T-cell (primary cell): ENCODE measurements around the gene CPZ. TPM values are rescaled to one million over a fixed set of nuclear protein-coding genes. Genes with fewer than 3 reads are reported as not detected.

Experiments
- ATAC-seq, 4 experiments: fragments of 200-7000 bp in 3 of 4; fragments of 150-1000 bp in 1 of 4; cut with Tn5 transposase; replicated peaks in 1 of 4; 1 replicate in 3 of 4; 2 replicates in 1 of 4; pipeline ENCODE4 v1.10.0; 2021; ENCODE audit warnings: moderate library complexity in 3 of 4, mild to moderate bottlenecking in 2 of 4, moderate number of reproducible peaks in 1 of 4
- CTCF ChIA-PET, 2 donors: fragments of 300-600 bp; sonication (Branson Sonifier 250); formaldehyde crosslinking; loops; one replicate each; lab custom pipeline; 2022; ENCODE audit warnings: antibody characterized with exemption in 2 of 2; lab: Charles Lee
- POLR2A ChIA-PET, 2 donors: fragments of 300-600 bp; sonication (Branson Sonifier 250); formaldehyde crosslinking; loops; one replicate each; lab custom pipeline; 2022; ENCODE audit warnings: antibody characterized with exemption in 2 of 2; lab: Charles Lee
- DNase-seq, 35 experiments: peaks; one replicate each; pipeline versions ENCODE4 v3.0.0 to v3.0.0-alpha.2; 2013 to 2023
- H3K27ac ChIP-seq: one replicate; pipeline ENCODE4 v1.5.1; 2013; ENCODE audit warnings: low read length
- H3K27me3 ChIP-seq, 2 experiments: replicated peaks in 1 of 2; 1 replicate in 1 of 2; 2 replicates in 1 of 2; pipeline versions ENCODE4 v1.6.1 to v1.7.0; 2013; ENCODE audit warnings: low read length in 1 of 2, mixed read lengths in 1 of 2; ENCODE audit not compliant: control insufficient read depth in 2 of 2, insufficient read depth in 2 of 2; ENCODE audit errors: extremely low read depth in 1 of 2
- H3K36me3 ChIP-seq, 2 donors: 1 replicate in 1 of 2; 2 replicates in 1 of 2; pipeline versions ENCODE4 v1.6.1 to v1.7.0; 2013; ENCODE audit warnings: low read length in 1 of 2; ENCODE audit not compliant: control insufficient read depth in 2 of 2, insufficient read depth in 1 of 2; ENCODE audit errors: extremely low read depth in 1 of 2
- H3K4me1 ChIP-seq, 2 experiments: 1 replicate in 1 of 2; 2 replicates in 1 of 2; pipeline versions ENCODE4 v1.6.1 to v1.7.0; 2013; ENCODE audit warnings: low read length in 2 of 2, mixed read lengths in 1 of 2; ENCODE audit not compliant: insufficient read depth in 2 of 2, control insufficient read depth in 1 of 2; ENCODE audit errors: extremely low read depth in 1 of 2
- H3K4me3 ChIP-seq, 2 donors: 1 replicate in 1 of 2; 2 replicates in 1 of 2; pipeline versions ENCODE4 v1.5.1 to v1.7.0; 2013; ENCODE audit warnings: mild to moderate bottlenecking in 2 of 2, low read length in 1 of 2, moderate library complexity in 1 of 2; ENCODE audit not compliant: control insufficient read depth in 1 of 2; ENCODE audit errors: extremely low read depth in 1 of 2
- H3K9me3 ChIP-seq: 2 replicates; pipeline ENCODE4 v1.7.0; 2013
- H3K27ac Mint-ChIP-seq, 2 donors: one replicate each; pipeline ENCODE4 v1.8.0; 2020 to 2021; ENCODE audit warnings: mild to moderate bottlenecking in 2 of 2, mixed read lengths in 2 of 2
- H3K27me3 Mint-ChIP-seq, 2 donors: one replicate each; pipeline ENCODE4 v1.8.0; 2021 to 2022; ENCODE audit warnings: mixed read lengths in 2 of 2
- H3K36me3 Mint-ChIP-seq: one replicate; pipeline ENCODE4 v1.8.0; 2021; ENCODE audit warnings: mixed read lengths
- H3K4me1 Mint-ChIP-seq, 3 donors: one replicate each; pipeline ENCODE4 v1.8.0; 2020 to 2022; ENCODE audit warnings: mixed read lengths in 3 of 3, mild to moderate bottlenecking in 1 of 3
- H3K4me3 Mint-ChIP-seq, 3 donors: one replicate each; pipeline ENCODE4 v1.8.0; 2020 to 2022; ENCODE audit warnings: mild to moderate bottlenecking in 3 of 3, mixed read lengths in 3 of 3, moderate library complexity in 3 of 3
- H3K9me3 Mint-ChIP-seq, 3 donors: one replicate each; pipeline ENCODE4 v1.8.0; 2020 to 2022; ENCODE audit warnings: mixed read lengths in 3 of 3
- WGBS: methylation state at CpG from one replicate; pipeline ENCODE4 v1.1.5; 2013; ENCODE audit warnings: missing lambda C conversion rate; ENCODE audit not compliant: insufficient coverage; 5-methylcytosine and 5-hydroxymethylcytosine counted together
- total RNA-seq, 35 experiments: library from RNA in 6 of 35; stranded (reverse) in 6 of 35; fragments of 120-200 nt in 1 of 35; gene quantifications; one replicate each; pipeline versions ENCODE4 v1.2.1 to v1.2.4 and lab custom pipeline; 2013 to 2026

Gene CPZ
- total RNA-seq, 5 donors from 2014 or later (not counting 1 experiment from before 2014, with no cell fraction given), result 0.18 to 0.32 TPM; not detected in 3

- H3K27ac ChIP-seq, result no peak overlapping the region
Observed at GRCh38 chr4:8600686-8601085, 8.1 kb downstream of the CPZ start.

DNA sequence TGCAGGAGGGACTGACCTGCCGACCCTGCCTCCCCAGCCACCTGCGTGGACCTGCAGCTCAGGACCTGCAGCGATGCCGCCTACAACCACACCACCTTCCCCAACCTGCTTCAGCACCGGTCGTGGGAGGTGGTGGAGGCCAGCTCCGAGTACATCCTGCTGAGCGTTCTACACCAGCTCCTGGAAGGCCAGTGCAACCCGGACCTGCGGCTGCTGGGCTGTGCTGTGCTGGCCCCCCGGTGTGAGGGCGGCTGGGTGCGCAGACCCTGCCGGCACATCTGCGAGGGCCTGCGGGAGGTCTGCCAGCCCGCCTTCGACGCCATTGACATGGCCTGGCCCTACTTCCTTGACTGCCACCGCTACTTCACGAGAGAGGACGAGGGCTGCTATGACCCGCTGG, 8.5 kb downstream of the CPZ start:
- ChIA-PET POLR2A (no interaction called here), CTCF (no interaction called here)
- Histone ChIP-seq H3K27me3 (peaks cover 0 to 23% of the 10 kb centered on the region in 2 experiments), H3K27ac (no peak overlapping the region), H3K9me3 (no peaks in the 10 kb centered on the region), H3K4me1 (no peaks in the 10 kb centered on the region), H3K4me3 (no peak overlapping the region), H3K36me3 (no peaks in the 10 kb centered on the region)
- Mint-ChIP-seq H3K4me3 (no peak overlapping the region), H3K4me1 (no peaks in the 10 kb centered on the region), H3K9me3 (no peaks in the 10 kb centered on the region), H3K27me3 (peaks cover 0 to 8% of the 10 kb centered on the region in 2 donors), H3K36me3 (no peaks in the 10 kb centered on the region), H3K27ac (no peak overlapping the region)
- ATAC-seq (no peak), DNase-seq (no peak)
- 92% methylated on average over 21 of the region's 23 CpGs for WGBS

More at GRCh38 chr4:8600686-8601085, 8.1 kb downstream of the CPZ start:
- Histone ChIP-seq H3K36me3 (no peaks in the 10 kb centered on the region), H3K4me1 (no peaks in the 10 kb centered on the region), H3K4me3 (no peak overlapping the region), H3K9me3 (no peaks in the 10 kb centered on the region), H3K27me3 (peaks cover 0 to 23% of the 10 kb centered on the region in 2 experiments)
- H3K27ac Mint-ChIP-seq, result no peak overlapping the region
- H3K36me3 Mint-ChIP-seq, result no peaks in the 10 kb centered on the region
- H3K9me3 Mint-ChIP-seq, result no peaks in the 10 kb centered on the region
- H3K4me3 Mint-ChIP-seq, result no peak overlapping the region
- 92% methylated on average over 10 of the region's 12 CpGs for WGBS
- no peaks in the 10 kb centered on the region for H3K4me1 Mint-ChIP-seq
- ATAC-seq (no peak), DNase-seq (no peak)
- POLR2A ChIA-PET, result no interaction called here
- H3K27me3 Mint-ChIP-seq, result peaks cover under 1 to 9% of the 10 kb centered on the region in 2 donors
- CTCF ChIA-PET, result no interaction called here

DNA sequence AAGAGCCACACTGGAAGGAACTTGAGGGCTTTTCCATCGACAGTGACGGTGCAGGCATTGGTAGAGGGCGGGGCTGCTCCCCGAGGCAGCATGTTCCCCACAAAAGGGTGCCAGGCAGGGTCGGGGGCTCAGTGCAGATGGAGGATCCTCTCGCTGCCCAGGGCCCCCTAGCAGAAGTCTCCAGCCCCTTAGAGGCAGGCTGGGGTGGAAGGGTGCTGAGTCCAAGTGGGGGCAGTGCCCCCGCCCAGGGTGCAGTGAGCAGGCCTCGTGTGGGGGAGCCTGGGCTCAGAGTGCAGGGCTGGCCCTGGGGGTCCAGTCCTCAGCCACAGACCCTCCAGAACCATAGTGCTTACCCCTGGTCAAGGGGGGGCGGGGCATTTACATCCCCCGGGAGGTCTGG, 9.0 kb downstream of the CPZ start:
- POLR2A ChIA-PET, result no interaction called here
- H3K27ac Mint-ChIP-seq, result no peak overlapping the region
- WGBS, result 58% methylated on average over 5 of the region's 10 CpGs
- H3K9me3 Mint-ChIP-seq, result no peaks in the 10 kb centered on the region
- H3K36me3 Mint-ChIP-seq, result no peaks in the 10 kb centered on the region
- H3K4me1 ChIP-seq, result no peaks in the 10 kb centered on the region
- H3K9me3 ChIP-seq, result no peaks in the 10 kb centered on the region
- H3K27me3 Mint-ChIP-seq, result peaks cover 0 to 8% of the 10 kb centered on the region in 2 donors
- H3K4me3 Mint-ChIP-seq, result no peak overlapping the region
- H3K4me3 ChIP-seq, result no peak overlapping the region
- ATAC-seq (peak in 1 of 4 experiments; percentile 17), DNase-seq (no peak)
- H3K4me1 Mint-ChIP-seq, result no peaks in the 10 kb centered on the region
- CTCF ChIA-PET, result no interaction called here
- peaks cover 0 to 22% of the 10 kb centered on the region in 2 experiments for H3K27me3 ChIP-seq
- H3K27ac ChIP-seq, result no peak overlapping the region
- H3K36me3 ChIP-seq, result no peaks in the 10 kb centered on the region

DNA sequence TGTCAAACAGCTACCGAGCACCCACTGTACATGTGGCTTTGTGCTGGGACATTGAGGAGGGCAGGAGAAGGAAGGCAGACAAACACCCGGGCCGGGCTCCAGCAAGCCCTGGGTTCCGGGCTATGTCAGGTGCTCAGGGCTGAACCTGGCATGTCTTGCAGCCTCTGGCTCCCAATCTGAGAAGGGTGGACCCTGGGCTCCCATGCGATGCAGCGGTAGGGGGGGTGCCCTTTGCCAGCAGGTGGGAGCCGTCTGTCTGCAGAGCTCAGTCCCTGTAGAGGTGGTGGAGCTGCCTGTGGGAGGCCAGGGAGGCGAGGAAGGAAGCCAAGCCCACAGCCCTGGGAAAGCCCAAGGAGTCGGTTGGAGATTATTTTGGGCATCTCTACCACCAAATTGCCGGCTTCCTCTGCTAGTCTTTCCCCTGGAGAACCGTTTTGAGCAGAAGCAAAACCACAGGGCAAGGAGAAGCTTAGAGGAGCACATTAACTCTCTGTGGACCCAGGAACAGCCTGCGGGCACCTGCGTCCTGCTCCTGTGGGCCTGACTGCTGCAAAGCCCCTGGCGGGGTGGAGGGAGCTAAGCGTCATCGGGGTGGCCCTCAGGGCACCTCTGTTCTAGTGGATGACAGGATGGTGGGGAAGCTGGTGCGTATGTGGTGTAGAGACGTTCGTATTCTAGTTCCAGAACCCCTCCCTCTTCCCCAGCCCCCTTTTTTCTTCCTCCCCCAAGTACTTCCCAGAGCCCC, 10.3 kb downstream of the CPZ start:
- H3K36me3 ChIP-seq, result no peaks in the 10 kb centered on the region
- ChIA-PET POLR2A (no interaction called here), CTCF (no interaction called here)
- no peak overlapping the region for H3K27ac Mint-ChIP-seq
- H3K9me3 ChIP-seq, result no peaks in the 10 kb centered on the region
- no peak overlapping the region for H3K27ac ChIP-seq
- WGBS, result 52% methylated on average over 6 of the region's 19 CpGs
- H3K4me1 Mint-ChIP-seq, result no peaks in the 10 kb centered on the region
- no peak overlapping the region for H3K4me3 Mint-ChIP-seq
- no peak overlapping the region for H3K4me3 ChIP-seq
- peaks cover 0 to 31% of the 10 kb centered on the region in 2 experiments for H3K27me3 ChIP-seq
- no peaks in the 10 kb centered on the region for H3K36me3 Mint-ChIP-seq
- DNase-seq (no peak), ATAC-seq (no peak)
- peaks cover 0 to 8% of the 10 kb centered on the region in 2 donors for H3K27me3 Mint-ChIP-seq
- peaks cover 0 to 6% of the 10 kb centered on the region in 2 experiments for H3K4me1 ChIP-seq
- no peaks in the 10 kb centered on the region for H3K9me3 Mint-ChIP-seq

DNA sequence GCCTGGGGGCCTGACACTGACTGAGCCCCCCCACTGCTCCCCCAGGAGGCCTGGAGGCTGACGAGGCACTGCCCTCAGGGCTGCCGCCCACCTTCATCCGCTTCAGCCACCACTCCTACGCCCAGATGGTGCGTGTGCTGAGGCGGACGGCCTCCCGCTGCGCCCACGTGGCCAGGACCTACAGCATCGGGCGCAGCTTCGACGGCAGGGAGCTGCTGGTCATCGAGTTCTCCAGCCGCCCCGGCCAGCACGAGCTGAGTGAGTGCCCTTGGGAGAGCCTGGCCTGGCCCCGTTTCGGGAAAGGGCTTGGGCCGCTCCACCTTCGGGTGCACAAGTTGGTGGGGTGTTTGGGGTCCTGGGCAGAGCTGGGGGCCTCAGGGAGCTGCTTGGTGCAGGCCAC, 11.4 kb downstream of the CPZ start:
- Histone ChIP-seq H3K9me3 (no peaks in the 10 kb centered on the region), H3K27ac (no peak overlapping the region), H3K4me3 (no peak overlapping the region), H3K36me3 (no peaks in the 10 kb centered on the region), H3K4me1 (peaks cover 0 to 6% of the 10 kb centered on the region in 2 experiments), H3K27me3 (peaks cover 0 to 30% of the 10 kb centered on the region in 2 experiments)
- no peaks in the 10 kb centered on the region for H3K9me3 Mint-ChIP-seq
- no peaks in the 10 kb centered on the region for H3K4me1 Mint-ChIP-seq
- no peak overlapping the region for H3K4me3 Mint-ChIP-seq
- ChIA-PET CTCF (no interaction called here), POLR2A (no interaction called here)
- no peak for ATAC-seq
- WGBS, result 89% methylated on average over 15 of the region's 22 CpGs
- DNase-seq, result no peak
- no peak overlapping the region for H3K27ac Mint-ChIP-seq
- no peaks in the 10 kb centered on the region for H3K36me3 Mint-ChIP-seq
- H3K27me3 Mint-ChIP-seq, result peaks cover 1 to 8% of the 10 kb centered on the region in 2 donors

DNA sequence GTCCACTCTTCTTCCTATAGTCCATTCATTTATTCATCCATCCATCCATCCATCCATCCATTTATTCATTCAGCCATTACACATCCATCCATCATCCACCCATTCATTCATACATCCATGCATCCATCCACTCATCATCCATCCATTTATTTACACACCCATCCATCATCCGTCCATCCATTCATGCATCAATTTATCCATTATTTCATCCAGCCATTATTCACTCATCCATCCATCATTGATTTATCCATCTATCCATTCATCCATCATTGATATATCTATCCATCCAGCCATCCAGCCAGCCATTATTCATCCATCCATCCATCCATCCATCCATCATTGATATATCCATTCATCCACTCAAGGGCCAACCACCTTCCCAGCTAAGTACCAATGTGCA, 12.7 kb downstream of the CPZ start:
- H3K9me3 ChIP-seq, result no peaks in the 10 kb centered on the region
- Mint-ChIP-seq H3K9me3 (no peaks in the 10 kb centered on the region), H3K4me1 (no peaks in the 10 kb centered on the region), H3K36me3 (no peaks in the 10 kb centered on the region), H3K4me3 (no peak overlapping the region), H3K27ac (no peak overlapping the region), H3K27me3 (peaks cover 5 to 9% of the 10 kb centered on the region in 2 donors)
- H3K27me3 ChIP-seq, result peaks cover 0 to 26% of the 10 kb centered on the region in 2 experiments
- ChIA-PET POLR2A (no interaction called here), CTCF (no interaction called here)
- 100% methylated on average over 1 of the region's 1 CpG for WGBS
- H3K4me1 ChIP-seq, result peaks cover 0 to 6% of the 10 kb centered on the region in 2 experiments
- ATAC-seq, result no peak
- DNase-seq, result no peak
- no peak overlapping the region for H3K4me3 ChIP-seq
- H3K27ac ChIP-seq, result no peak overlapping the region
- no peaks in the 10 kb centered on the region for H3K36me3 ChIP-seq
